WERI-Rb-1 (cell line): ENCODE measurements around the gene CD55.

Experiments used
- DNase-seq: peaks from one replicate; pipeline ENCODE4 v3.0.0-alpha.2; 2020
- H3K27ac ChIP-seq: fragments of 250-450 bp; sonication (Bioruptor Pico); 2 replicates; pipeline ENCODE4 v1.5.1; 2020; ENCODE audit warnings: mild to moderate bottlenecking, moderate library complexity
- H3K27me3 ChIP-seq: fragments of 250-450 bp; sonication (Bioruptor Pico); 2 replicates; pipeline ENCODE4 v1.5.1; 2021; ENCODE audit warnings: mild to moderate bottlenecking, low read depth, moderate library complexity; ENCODE audit not compliant: insufficient read depth, severe bottlenecking
- H3K36me3 ChIP-seq: fragments of 250-450 bp; sonication (Bioruptor Pico); 2 replicates; pipeline ENCODE4 v1.5.1; 2020; ENCODE audit warnings: mild to moderate bottlenecking, moderate library complexity
- H3K4me3 ChIP-seq: 2 replicates; pipeline ENCODE4 v1.5.1; 2011; ENCODE audit warnings: low read depth, mild to moderate bottlenecking, control low read depth, low read length
- H3K9me3 ChIP-seq: fragments of 250-450 bp; sonication (Bioruptor Pico); 2 replicates; pipeline ENCODE4 v1.5.1; 2021; ENCODE audit warnings: mild to moderate bottlenecking, moderate library complexity; ENCODE audit not compliant: severe bottlenecking
- TF ChIP-seq, protein P1 (sequence below): IDR thresholded peaks from 2 replicates; pipeline ENCODE4 v1.5.1; 2011; ENCODE audit warnings: low read depth, mild to moderate bottlenecking, control low read depth, inconsistent platforms, low read length

The CD55 gene

GRCh38 chr1:207346513-207346912 lies 25.0 kb downstream of the CD55 start:
- no peak overlapping the region for H3K4me3 ChIP-seq
- H3K9me3 ChIP-seq, result peaks cover 13% of the 10 kb centered on the region
- DNase-seq, result no peak
- TF ChIP-seq, protein P1, sequence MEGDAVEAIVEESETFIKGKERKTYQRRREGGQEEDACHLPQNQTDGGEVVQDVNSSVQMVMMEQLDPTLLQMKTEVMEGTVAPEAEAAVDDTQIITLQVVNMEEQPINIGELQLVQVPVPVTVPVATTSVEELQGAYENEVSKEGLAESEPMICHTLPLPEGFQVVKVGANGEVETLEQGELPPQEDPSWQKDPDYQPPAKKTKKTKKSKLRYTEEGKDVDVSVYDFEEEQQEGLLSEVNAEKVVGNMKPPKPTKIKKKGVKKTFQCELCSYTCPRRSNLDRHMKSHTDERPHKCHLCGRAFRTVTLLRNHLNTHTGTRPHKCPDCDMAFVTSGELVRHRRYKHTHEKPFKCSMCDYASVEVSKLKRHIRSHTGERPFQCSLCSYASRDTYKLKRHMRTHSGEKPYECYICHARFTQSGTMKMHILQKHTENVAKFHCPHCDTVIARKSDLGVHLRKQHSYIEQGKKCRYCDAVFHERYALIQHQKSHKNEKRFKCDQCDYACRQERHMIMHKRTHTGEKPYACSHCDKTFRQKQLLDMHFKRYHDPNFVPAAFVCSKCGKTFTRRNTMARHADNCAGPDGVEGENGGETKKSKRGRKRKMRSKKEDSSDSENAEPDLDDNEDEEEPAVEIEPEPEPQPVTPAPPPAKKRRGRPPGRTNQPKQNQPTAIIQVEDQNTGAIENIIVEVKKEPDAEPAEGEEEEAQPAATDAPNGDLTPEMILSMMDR, result no peak
- no peaks in the 10 kb centered on the region for H3K36me3 ChIP-seq
- H3K27me3 ChIP-seq, result peaks cover 33% of the 10 kb centered on the region
- H3K27ac ChIP-seq, result no peak overlapping the region

- H3K27me3 ChIP-seq, result peaks cover 21% of the 10 kb centered on the region
- no peak overlapping the region for H3K27ac ChIP-seq
- H3K4me3 ChIP-seq, result no peak overlapping the region
- TF ChIP-seq, protein P1, result no peak
- no peaks in the 10 kb centered on the region for H3K36me3 ChIP-seq
- no peak for DNase-seq
- H3K9me3 ChIP-seq, result peaks cover 13% of the 10 kb centered on the region
These were observed 28.5 kb downstream of the CD55 start for GRCh38 chr1:207349979-207350378.

DNA sequence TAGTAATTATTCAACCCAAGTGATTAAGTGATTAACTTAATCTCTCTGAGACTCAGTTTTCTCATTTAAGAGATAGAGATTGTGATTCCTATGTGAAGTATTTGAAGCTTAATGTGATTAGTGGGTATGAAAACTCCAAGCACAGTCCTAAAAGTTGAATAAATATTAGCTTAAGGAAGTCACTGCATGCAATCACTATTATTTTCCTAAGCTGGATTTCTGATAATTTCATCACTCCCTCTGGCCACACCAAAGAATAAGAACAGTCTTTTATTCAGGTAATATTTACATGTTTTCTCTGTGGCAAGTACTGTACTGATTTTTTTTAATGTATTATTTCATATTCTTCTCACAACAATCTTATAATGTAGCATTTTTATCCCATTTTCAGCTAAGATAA lies 31.1 kb downstream of the CD55 start:
- Histone ChIP-seq H3K4me3 (no peak overlapping the region), H3K27ac (no peak overlapping the region), H3K36me3 (no peaks in the 10 kb centered on the region), H3K9me3 (peaks cover 13% of the 10 kb centered on the region), H3K27me3 (peaks cover 18% of the 10 kb centered on the region)
- DNase-seq, result no peak
- TF ChIP-seq, protein P1, result no peak

DNA sequence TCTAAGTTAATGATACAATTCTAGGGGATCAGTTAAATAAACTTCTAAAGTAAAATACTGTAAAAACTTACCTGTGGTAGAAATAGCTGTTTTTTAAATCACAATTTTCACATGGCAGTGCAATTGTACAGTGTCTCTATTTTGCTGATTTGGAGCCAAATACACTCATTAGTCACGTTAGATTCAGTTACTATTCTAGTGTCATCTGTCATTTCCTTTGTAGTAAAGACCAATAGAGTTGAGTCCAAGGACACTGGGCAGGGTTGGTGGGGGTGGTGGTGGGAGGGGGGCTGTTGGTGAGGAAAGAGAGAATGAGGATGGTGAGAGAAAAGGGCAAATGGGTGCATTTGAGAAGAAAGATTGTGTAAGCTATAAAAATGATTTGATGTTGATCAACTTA lies 33.6 kb downstream of the CD55 start:
- no peak for DNase-seq
- Histone ChIP-seq H3K27ac (no peak overlapping the region), H3K9me3 (peaks cover 3% of the 10 kb centered on the region), H3K4me3 (no peak overlapping the region), H3K36me3 (no peaks in the 10 kb centered on the region), H3K27me3 (peaks cover 22% of the 10 kb centered on the region)
- TF ChIP-seq, protein P1, result no peak

DNA sequence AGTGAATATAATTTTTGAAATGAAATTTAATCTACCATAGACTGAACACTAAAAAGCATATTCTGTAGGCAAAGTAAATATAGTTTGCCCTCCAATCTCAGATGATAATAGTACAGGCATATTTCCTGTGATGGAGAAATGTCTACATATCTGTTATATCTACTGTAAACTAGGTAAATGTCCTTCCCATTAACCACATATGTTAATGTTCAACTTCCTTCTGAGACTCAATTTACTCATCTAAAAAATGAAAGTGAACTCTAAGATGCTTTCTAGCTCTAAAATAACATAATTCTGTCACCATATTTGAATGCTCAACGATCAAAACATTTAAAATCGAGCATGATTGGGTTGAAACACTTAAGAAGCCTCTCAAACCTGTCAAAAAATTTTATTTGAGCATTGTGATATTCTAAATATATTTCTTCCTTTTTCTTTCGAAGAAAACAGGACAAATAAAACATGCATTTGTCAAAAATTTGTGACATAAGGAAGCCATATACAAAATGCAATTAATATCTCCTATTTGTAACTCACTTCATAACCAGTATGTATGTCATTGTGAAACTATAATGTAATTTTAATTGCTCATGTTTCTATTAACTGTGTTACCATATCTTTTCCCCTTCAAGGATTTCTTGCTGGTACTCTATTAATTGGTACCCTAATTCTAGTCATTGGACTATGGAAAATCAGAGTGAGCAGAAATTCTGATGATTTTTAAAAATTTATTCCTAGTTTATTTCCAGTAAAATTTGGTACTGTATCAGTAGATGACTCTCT lies 34.2 kb downstream of the CD55 start:
- TF ChIP-seq, protein P1, result no peak
- Histone ChIP-seq H3K27me3 (peaks cover 22% of the 10 kb centered on the region), H3K36me3 (no peaks in the 10 kb centered on the region), H3K4me3 (no peak overlapping the region), H3K27ac (no peak overlapping the region), H3K9me3 (peaks cover 3% of the 10 kb centered on the region)
- no peak for DNase-seq

DNA sequence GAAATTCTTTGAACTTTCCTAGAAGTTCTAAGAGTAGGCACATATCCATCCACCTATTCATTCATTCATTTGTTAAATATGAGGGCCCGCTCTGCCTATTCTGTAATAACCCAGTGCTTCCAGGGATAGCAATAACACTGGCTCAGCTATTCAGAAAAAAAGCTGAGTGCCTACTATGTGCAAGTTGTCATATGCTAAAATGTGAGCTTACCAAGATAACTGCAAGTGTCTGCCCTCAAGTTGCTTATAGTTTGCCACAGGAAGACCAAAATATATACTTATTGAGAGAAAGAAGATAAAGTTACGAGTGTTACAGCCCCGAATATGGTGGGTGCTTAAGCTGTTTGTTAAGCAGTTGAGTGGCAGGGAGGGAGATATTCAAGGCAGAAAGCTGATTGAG lies 39.6 kb downstream of the CD55 start:
- no peaks in the 10 kb centered on the region for H3K36me3 ChIP-seq

More for the DNA sequence above, 39.6 kb downstream of the CD55 start:
- Histone ChIP-seq H3K9me3 (no peaks in the 10 kb centered on the region), H3K27ac (no peak overlapping the region), H3K27me3 (peaks cover 46% of the 10 kb centered on the region), H3K4me3 (no peak overlapping the region)
- no peak for DNase-seq
- TF ChIP-seq, protein P1, result no peak
